GM12801 (cell line): Measurements from ENCODE around the gene TRIM60.

Source experiments
- TF ChIP-seq, protein P1 (sequence below): IDR thresholded peaks from one replicate; pipeline ENCODE4 v1.5.1; 2011; ENCODE audit warnings: control low read depth; ENCODE audit not compliant: insufficient read length; ENCODE audit errors: extremely low read depth

The TRIM60 gene

DNA sequence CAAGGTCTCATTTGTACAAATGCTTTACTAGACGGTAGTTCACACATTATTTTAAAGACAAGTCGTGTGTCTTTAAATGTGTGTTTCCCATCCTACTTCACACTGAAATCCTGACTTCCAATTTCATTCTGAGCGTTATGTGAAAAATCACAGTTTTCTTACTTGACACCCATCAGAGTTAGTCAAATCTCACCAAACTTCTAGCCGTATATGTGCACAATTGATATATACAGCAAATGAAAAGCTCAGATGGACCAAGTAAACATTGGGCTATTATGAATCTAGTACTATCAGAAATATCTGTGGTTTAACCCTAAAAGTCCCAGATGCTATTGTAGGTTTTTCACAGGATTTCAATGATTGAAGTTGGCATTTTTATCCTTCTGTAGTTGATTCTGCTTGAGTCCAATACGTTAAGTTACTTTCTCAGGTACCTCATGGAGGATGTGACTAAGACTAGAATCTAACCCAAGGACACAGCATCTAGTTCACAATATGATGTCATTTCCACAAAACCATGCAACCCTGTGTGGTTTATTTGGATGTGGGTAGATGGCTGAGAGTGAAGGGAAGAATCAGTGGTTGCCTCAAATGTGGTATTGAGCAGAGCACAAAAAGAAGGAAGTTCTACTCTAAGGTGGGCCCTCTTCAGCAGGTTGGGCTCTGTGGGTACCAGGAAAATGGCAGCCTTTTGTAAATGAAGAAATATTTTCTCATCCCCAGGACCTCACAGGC is 22.1 kb upstream of the TRIM60 start:
- TF ChIP-seq, protein P1, sequence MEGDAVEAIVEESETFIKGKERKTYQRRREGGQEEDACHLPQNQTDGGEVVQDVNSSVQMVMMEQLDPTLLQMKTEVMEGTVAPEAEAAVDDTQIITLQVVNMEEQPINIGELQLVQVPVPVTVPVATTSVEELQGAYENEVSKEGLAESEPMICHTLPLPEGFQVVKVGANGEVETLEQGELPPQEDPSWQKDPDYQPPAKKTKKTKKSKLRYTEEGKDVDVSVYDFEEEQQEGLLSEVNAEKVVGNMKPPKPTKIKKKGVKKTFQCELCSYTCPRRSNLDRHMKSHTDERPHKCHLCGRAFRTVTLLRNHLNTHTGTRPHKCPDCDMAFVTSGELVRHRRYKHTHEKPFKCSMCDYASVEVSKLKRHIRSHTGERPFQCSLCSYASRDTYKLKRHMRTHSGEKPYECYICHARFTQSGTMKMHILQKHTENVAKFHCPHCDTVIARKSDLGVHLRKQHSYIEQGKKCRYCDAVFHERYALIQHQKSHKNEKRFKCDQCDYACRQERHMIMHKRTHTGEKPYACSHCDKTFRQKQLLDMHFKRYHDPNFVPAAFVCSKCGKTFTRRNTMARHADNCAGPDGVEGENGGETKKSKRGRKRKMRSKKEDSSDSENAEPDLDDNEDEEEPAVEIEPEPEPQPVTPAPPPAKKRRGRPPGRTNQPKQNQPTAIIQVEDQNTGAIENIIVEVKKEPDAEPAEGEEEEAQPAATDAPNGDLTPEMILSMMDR, result no peak

DNA sequence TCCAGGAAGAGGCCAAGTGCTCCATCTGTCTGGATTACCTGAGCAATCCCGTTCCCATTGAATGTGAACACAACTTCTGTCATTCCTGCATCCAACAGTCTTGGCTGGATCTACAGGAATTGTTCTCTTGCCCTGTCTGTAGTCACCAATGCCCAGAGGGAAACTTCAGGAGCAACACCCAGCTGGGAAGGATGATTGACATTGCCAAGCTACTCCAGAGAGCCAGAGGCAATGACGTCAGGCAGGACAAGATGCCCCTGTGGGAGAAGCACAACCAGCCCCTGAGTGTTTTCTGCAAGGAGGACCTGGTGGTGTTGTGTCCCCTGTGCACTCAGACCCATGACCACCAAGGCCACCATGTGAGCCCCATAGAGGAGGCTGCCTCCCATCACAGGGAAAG is 21.3 kb upstream of the TRIM60 start:
- TF ChIP-seq, protein P1, result no peak

DNA sequence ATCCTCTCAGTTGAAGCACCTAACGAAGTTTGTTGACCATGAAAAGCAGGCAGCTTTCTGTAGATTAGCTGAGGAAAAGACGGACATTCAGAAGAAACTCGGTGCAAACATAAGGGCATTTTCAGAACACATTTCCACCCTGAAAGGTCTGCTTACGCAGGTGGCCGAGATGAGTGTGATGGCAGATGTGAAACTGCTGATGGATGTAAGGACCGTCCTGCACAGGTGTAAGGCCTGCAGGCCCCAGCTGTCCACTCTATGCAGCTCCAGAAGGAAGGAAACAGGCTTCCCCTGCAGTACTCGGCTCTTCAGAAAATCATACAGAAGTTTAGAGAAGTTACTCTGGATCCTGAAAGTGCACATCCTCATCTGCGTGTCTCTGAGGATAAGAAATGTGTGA is 20.8 kb upstream of the TRIM60 start:
- TF ChIP-seq, protein P1, result no peak

DNA sequence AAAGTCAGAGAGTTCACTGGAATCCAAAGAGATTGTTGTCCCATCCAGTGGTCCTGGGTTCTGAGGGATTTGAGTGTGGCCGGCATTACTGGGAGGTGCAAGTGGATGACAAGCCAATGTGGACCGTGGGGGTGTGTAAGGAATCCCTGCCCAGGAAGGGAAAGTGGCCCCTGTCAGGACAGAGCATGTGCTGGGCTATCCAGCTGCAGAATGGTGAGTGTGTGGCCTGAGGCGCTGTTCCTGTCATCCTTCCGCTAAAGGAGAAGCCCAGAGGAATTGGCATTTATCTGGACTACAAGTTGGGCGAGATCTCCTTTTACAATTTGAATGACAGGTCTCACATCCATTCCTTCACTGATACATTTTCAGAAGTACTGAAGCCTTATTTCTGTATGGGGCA is 20.4 kb upstream of the TRIM60 start:
- TF ChIP-seq, protein P1, result no peak

DNA sequence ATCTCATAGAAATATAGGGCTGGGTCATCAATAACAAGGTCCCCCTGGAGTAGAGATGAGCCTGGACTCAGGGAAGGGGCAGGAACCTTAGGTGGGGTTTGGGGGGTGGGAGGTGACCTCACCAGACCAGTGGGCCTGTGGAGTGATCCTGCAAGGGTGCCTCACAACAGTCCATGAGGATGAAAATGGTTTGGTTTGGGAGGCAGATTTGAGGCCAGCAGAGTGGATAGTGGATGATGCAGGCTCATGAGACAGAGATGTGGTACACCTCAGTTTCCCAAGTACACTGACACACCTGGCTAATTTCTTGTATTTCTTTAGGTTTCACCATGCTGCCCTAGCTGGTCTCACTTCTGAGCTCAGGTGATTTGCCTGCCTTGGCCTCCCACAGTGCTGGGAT is 18.1 kb upstream of the TRIM60 start:
- TF ChIP-seq, protein P1, result no peak

DNA sequence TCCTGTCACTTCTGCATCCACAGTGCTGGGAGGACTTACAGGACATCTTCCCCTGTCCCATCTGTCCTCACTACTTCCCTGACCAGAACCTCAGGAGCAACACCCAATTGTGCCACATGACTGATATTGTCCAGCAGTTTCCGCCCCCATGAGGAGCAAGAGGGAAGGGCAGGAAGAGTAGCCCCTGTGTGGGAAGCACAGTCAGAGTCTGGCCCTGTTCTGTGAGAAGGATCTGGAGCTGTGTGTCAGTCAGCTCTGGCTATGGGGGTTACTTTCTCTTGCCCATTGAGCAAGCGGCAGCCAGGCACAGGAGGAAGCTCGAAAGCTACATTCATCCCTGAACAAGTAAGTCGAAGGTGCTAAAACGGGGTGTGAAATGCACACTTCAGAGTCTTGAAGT is 14.8 kb upstream of the TRIM60 start:
- TF ChIP-seq, protein P1, result no peak

DNA sequence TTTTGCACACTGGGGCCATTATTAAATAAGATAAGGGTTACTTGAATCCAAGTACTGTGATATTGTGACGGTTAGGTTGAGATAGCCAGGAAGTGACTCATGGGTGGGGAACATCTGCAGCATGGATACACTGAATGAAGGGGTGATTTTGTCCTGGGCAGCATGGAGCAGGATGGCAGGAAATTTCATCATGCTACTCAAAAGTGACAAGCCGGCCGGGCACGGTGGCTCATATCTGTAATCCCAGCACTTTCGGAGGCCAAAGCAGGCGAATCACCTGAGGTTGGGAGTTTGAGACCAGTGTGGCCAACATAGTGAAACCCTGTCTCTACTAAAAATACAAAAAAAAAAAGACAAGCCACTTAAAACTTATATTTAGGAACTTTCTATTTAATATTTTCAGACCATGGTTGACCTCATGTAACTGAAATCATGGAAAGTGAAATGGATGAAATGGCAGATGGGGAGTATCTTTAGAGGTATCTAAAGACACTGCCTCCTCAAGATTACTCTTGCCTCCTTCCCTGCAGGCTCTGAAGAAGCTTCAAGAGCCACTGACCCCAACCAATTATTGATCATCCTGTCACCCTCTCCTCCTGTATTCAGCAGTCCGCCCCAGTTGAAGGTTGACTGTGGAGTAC is 3.9 kb upstream of the TRIM60 start:
- TF ChIP-seq, protein P1, result no peak
